GM18508 (cell line): ENCODE data around the gene MPLKIP.
"Not testable (repeated sequence)": the region's sequence is repeated elsewhere in the genome, so short reads cannot be mapped to it uniquely, and the experiment has no call there.

ENCODE experiments used
- ATAC-seq: cut with Tn5 transposase; IDR thresholded peaks from one replicate; pipeline ENCODE4 v1.9.1; 2021; ENCODE audit warnings: moderate number of reproducible peaks; ENCODE audit not compliant: insufficient read depth, unreplicated experiment

The MPLKIP gene

GRCh38 chr7:40135317-40135610, 842 bp upstream of the MPLKIP start:
- ATAC-seq = no peak

GRCh38 chr7:40133561-40134427, 628 bp downstream of the MPLKIP start:
- peak; percentile 6 for ATAC-seq

- ATAC-seq = no peak
These were observed 11.5 kb downstream of the MPLKIP start for GRCh38 chr7:40122940-40123254.

- ATAC-seq = not testable (repeated sequence)
These were observed 12.1 kb downstream of the MPLKIP start for GRCh38 chr7:40122100-40122939.

- no peak for ATAC-seq
These were observed 14.4 kb downstream of the MPLKIP start for GRCh38 chr7:40120020-40120419.

GRCh38 chr7:40118201-40118600, 16.2 kb downstream of the MPLKIP start:
- ATAC-seq = not testable (repeated sequence)

GRCh38 chr7:40117199-40117598, 17.2 kb downstream of the MPLKIP start:
- ATAC-seq = not testable (repeated sequence)

- no peak for ATAC-seq
These were observed 18.5 kb downstream of the MPLKIP start for GRCh38 chr7:40115936-40116335.

GRCh38 chr7:40105879-40106473, 28.4 kb downstream of the MPLKIP start:
- ATAC-seq = no peak

- no peak for ATAC-seq
These were observed 31.5 kb downstream of the MPLKIP start for GRCh38 chr7:40102897-40103296.

- ATAC-seq = no peak
These were observed 33.2 kb downstream of the MPLKIP start for GRCh38 chr7:40101201-40101600.

GRCh38 chr7:40099837-40100236, 34.6 kb downstream of the MPLKIP start:
- no peak for ATAC-seq

GRCh38 chr7:40098810-40099209, 35.6 kb downstream of the MPLKIP start:
- no peak for ATAC-seq

- ATAC-seq = no peak
These were observed 36.7 kb downstream of the MPLKIP start for GRCh38 chr7:40097728-40098127.

GRCh38 chr7:40095695-40096327, 38.6 kb downstream of the MPLKIP start:
- ATAC-seq = no peak

GRCh38 chr7:40095230-40095629, 39.2 kb downstream of the MPLKIP start:
- ATAC-seq = no peak

GRCh38 chr7:40093631-40094350, 40.6 kb downstream of the MPLKIP start:
- ATAC-seq = no peak

GRCh38 chr7:40092182-40092581, 42.2 kb downstream of the MPLKIP start:
- ATAC-seq = no peak

- ATAC-seq = no peak
These were observed 56.6 kb downstream of the MPLKIP start for GRCh38 chr7:40077849-40078248.
